Spleen (tissue), 11 donors: ENCODE measurements around the gene AKR1C2. TPM values are rescaled to one million over a fixed set of nuclear protein-coding genes. Genes with fewer than 3 reads are reported as not detected.
"Not testable (repeated sequence)": the region's sequence is repeated elsewhere in the genome, so short reads cannot be mapped to it uniquely, and the experiment has no call there.

Source experiments
- DNase-seq: peaks from one replicate; pipeline ENCODE4 v3.0.0-alpha.2; 2020
- H3K27ac ChIP-seq, 8 donors: fragments of 200-600 bp; sonication (generic) in 7 of 8; 1 replicate in 4 of 8; 2 replicates in 4 of 8; pipeline versions ENCODE4 v1.5.0 to v1.8.0; 2016 to 2021; ENCODE audit warnings: inconsistent platforms in 4 of 8, mild to moderate bottlenecking in 4 of 8, moderate library complexity in 1 of 8
- H3K27me3 ChIP-seq, 7 donors: fragments of 200-600 bp; sonication (generic) in 6 of 7; replicated peaks in 1 of 7; 1 replicate in 4 of 7; 2 replicates in 3 of 7; pipeline versions ENCODE4 v1.5.0 to v1.8.0; 2016 to 2021; ENCODE audit warnings: inconsistent platforms in 3 of 7, mild to moderate bottlenecking in 1 of 7
- H3K36me3 ChIP-seq, 6 donors: fragments of 200-600 bp; sonication (generic) in 5 of 6; 1 replicate in 4 of 6; 2 replicates in 2 of 6; pipeline versions ENCODE4 v1.5.0 to v1.8.0; 2016 to 2021; ENCODE audit warnings: inconsistent platforms in 2 of 6
- H3K4me1 ChIP-seq, 6 donors: fragments of 200-600 bp; sonication (generic) in 5 of 6; 1 replicate in 3 of 6; 2 replicates in 3 of 6; pipeline versions ENCODE4 v1.5.0 to v1.8.0; 2016 to 2021; ENCODE audit warnings: inconsistent platforms in 3 of 6
- H3K4me3 ChIP-seq, 8 donors: fragments of 200-600 bp; sonication (generic) in 7 of 8; 1 replicate in 4 of 8; 2 replicates in 4 of 8; pipeline versions ENCODE4 v1.5.0 to v1.8.0; 2016 to 2021; ENCODE audit warnings: inconsistent platforms in 4 of 8, mild to moderate bottlenecking in 4 of 8, moderate library complexity in 2 of 8
- H3K9me3 ChIP-seq, 8 donors: fragments of 200-600 bp; sonication (generic) in 7 of 8; 1 replicate in 4 of 8; 2 replicates in 4 of 8; pipeline versions ENCODE4 v1.5.0 to v1.8.0; 2016 to 2021; ENCODE audit warnings: inconsistent platforms in 4 of 8
- POLR2A ChIP-seq, 3 donors: fragments of 450-650 bp; IDR thresholded peaks; one replicate each; pipeline ENCODE4 v1.5.1; 2017; ENCODE audit warnings: antibody characterized with exemption in 3 of 3, mild to moderate bottlenecking in 1 of 3
- POLR2AphosphoS5 ChIP-seq, 3 donors: sonication (generic); formaldehyde crosslinking; IDR thresholded peaks; one replicate each; pipeline ENCODE4 v1.5.1; 2017; ENCODE audit warnings: antibody characterized with exemption in 3 of 3
- WGBS, 5 donors: extraction: QIAGEN DNeasy Blood & Tissue Kit in 3 of 5; methylation state at CpG; one replicate each; pipeline versions ENCODE4 v1.1.5 to v1.1.7; 2013 to 2018; 5-methylcytosine and 5-hydroxymethylcytosine counted together
- intact Hi-C: fragments of 100-400 bp; cut with DNase I; formaldehyde crosslinking; loops from one replicate; pipeline ENCODE4 v1.15.0; 2023; ENCODE audit warnings: low total_unique reads
- polyA plus RNA-seq, 3 donors: library from polyadenylated mRNA; stranded (reverse); fragments of 200-250 nt; gene quantifications; one replicate each; pipeline ENCODE4 v1.2.1, GENCODE V29; 2013
- total RNA-seq, 7 donors: library from RNA; depleted of rRNA in 3 of 7; stranded (reverse); fragments of >200 nt in 3 of 7; fragmentation: NEBNext Ultra II Directional in 4 of 7; extraction: Animal tissue kit (Norgen Biotek cat#: 25700) in 4 of 7; gene quantifications; one replicate each; pipeline versions ENCODE4 v1.1.0 to v1.2.1, GENCODE V29; 2016 to 2021
- TF ChIP-seq, protein P1 (sequence below), 11 experiments: fragments of 200-600 bp in 7 of 11; fragments of 450-650 bp in 4 of 11; sonication (generic) in 4 of 11; IDR thresholded peaks in 8 of 11; conservative IDR thresholded peaks in 3 of 11; 1 replicate in 7 of 11; 2 replicates in 4 of 11; pipeline versions ENCODE4 v1.4.0 to v1.8.0; 2016 to 2021; ENCODE audit warnings: antibody characterized with exemption in 11 of 11, inconsistent platforms in 4 of 11, mild to moderate bottlenecking in 1 of 11
- donor health status: healthy with polysubstance abuse.
- donor health status: DM: no; HTN: no; CAD: no; lungs with moderate emphysema.
- donor health status: DM: no; HTN: no; CAD: no.
- donor health status: Bipolar disorder and iron deficiency.
- donor health status: healthy.
- donor health status: DM: no; HTN: no; CAD: no.
- donor health status: DM: yes; HTN: yes; CAD: no.

Gene AKR1C2
- total and polyA plus RNA-seq, 10 donors, result 0.60 to 3.6 (median 2.1) TPM; not detected in 1

DNA sequence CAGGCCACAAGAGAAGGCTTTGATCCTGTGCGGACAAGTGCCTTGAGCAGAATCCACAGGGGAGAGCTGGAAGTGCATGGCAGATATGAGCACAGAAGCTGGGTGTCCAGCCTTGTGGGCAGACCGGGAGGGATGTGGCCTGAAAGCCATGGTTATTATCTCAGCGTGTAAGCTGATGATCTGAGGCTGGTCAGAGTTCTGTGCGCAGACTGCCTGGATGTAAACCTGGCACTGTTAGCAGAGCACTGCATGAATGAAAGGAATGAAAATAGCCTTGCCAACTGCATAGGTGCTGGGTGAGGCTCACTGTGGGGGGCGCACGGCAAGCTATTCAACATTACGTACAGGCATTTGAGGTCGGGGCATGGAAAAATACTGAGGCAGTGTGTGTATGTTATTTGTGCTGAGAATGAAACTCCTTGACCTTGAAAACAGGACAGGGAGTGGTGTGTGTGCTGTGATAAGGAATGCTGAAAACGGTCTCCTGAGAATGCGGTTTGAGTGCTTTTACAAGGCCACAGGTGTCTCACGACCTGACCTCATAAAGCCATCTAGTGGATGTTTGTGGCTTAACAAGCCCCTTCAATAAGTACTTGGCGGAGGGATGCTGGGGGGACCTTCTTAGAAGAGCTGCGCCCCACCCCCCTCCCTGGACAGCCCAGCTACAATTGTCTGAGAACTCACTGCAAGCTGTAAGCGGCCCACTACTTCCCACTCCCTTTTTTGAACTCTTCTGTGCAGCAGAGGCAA, 21.8 kb downstream of the AKR1C2 start:
- TF ChIP-seq, protein P1, sequence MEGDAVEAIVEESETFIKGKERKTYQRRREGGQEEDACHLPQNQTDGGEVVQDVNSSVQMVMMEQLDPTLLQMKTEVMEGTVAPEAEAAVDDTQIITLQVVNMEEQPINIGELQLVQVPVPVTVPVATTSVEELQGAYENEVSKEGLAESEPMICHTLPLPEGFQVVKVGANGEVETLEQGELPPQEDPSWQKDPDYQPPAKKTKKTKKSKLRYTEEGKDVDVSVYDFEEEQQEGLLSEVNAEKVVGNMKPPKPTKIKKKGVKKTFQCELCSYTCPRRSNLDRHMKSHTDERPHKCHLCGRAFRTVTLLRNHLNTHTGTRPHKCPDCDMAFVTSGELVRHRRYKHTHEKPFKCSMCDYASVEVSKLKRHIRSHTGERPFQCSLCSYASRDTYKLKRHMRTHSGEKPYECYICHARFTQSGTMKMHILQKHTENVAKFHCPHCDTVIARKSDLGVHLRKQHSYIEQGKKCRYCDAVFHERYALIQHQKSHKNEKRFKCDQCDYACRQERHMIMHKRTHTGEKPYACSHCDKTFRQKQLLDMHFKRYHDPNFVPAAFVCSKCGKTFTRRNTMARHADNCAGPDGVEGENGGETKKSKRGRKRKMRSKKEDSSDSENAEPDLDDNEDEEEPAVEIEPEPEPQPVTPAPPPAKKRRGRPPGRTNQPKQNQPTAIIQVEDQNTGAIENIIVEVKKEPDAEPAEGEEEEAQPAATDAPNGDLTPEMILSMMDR (IDR thresholded peaks at IDR 0.05 in 8 of 11, conservative IDR thresholded peaks at IDR 0.05 in 3 of 11), result peak in 3 of 11 experiments; percentile 21 to 27 (median 23)
- TF ChIP-seq POLR2AphosphoS5 (IDR thresholded peaks at IDR 0.05), result no peak
- Histone ChIP-seq H3K27ac (no peak overlapping the region), H3K4me1 (no peaks in the 10 kb centered on the region), H3K9me3 (no peaks in the 10 kb centered on the region), H3K36me3 (no peaks in the 10 kb centered on the region), H3K4me3 (no peak overlapping the region), H3K27me3 (no peaks in the 10 kb centered on the region)
- no peak for DNase-seq
- 47 to 61% (median 55%) methylated on average over 14 of the region's 14 CpGs for WGBS, 5 donors
- intact Hi-C loops, result no loop called here

DNA sequence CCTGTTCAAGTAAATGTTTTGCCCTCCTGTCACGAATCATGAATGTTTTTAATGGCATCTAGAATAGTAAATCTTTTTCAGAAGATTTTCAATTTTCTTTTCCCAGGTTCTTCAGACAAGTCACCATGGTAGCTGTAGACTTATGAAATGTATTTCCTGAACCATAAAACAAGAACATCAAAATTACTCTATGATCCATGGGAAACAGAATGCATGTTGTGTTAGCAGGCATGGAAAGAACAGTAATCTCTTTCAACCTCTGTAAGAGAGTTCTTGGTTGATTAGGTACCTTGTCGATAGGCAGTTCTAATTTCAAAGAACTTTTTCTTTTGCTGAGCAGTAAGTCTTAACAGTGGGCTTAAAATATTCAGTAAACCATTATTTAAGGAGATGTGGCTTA, 22.9 kb downstream of the AKR1C2 start:
- Histone ChIP-seq H3K36me3 (no peaks in the 10 kb centered on the region), H3K9me3 (no peaks in the 10 kb centered on the region), H3K27me3 (no peaks in the 10 kb centered on the region), H3K27ac (no peak overlapping the region), H3K4me1 (no peaks in the 10 kb centered on the region), H3K4me3 (no peak overlapping the region)
- 81 to 93% (median 83%) methylated on average over 2 of the region's 2 CpGs for WGBS, 5 donors
- intact Hi-C loops, result no loop called here
- DNase-seq, result no peak
- TF ChIP-seq, protein P1 (IDR thresholded peaks at IDR 0.05 in 8 of 11, conservative IDR thresholded peaks at IDR 0.05 in 3 of 11), result no peak

DNA sequence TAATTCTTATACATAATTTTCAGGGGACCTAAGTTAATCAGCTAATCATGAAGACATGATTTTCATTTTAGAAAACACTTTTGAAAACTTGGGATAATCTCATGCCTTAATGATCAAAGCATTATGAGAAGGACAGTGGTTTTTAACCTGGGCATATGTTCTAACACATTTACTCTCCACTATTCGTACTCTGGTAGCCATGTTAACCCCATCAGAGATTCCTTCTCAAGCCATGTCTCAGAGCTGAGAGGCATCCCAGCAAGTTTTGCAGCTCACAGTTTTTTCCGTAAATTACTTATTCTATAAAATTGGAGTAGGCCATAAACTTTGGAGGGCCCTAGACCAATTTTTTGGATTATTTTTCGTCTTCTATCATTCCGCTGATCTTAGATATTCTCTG, 24.8 kb downstream of the AKR1C2 start:
- no peak for DNase-seq
- no peaks in the 10 kb centered on the region for H3K4me1 ChIP-seq
- no peaks in the 10 kb centered on the region for H3K36me3 ChIP-seq
- intact Hi-C loops, result no loop called here
- WGBS, 5 donors, result 82 to 95% (median 93%) methylated on average over 4 of the region's 4 CpGs
- no peak overlapping the region for H3K27ac ChIP-seq
- no peak overlapping the region for H3K4me3 ChIP-seq
- H3K9me3 ChIP-seq, result no peaks in the 10 kb centered on the region
- TF ChIP-seq, protein P1 (IDR thresholded peaks at IDR 0.05 in 8 of 11, conservative IDR thresholded peaks at IDR 0.05 in 3 of 11), result no peak
- no peak for TF ChIP-seq POLR2A (IDR thresholded peaks at IDR 0.05)
- no peak for TF ChIP-seq POLR2AphosphoS5 (IDR thresholded peaks at IDR 0.05)
- H3K27me3 ChIP-seq, result no peaks in the 10 kb centered on the region

DNA sequence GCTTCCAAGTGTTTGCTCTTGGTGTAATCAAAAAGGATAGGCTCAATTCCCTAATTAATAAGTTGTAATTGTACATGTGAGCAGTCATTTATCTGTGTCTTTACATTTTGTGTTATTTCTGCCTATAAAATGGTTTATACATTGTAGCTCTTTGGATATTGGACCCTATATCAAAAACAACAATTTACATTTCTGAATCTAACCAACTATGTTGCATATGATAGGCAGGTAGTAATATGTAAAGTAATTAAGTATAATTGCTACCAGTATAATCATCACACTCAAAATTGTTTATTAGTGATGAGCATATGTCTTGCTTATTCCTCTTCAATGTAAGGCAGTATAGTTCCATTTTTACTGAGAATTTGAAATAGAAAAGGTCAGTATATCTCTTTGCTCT, 26.6 kb downstream of the AKR1C2 start:
- intact Hi-C loops, result no loop called here
- Histone ChIP-seq H3K4me1 (no peaks in the 10 kb centered on the region), H3K4me3 (no peak overlapping the region), H3K27ac (no peak overlapping the region), H3K36me3 (no peaks in the 10 kb centered on the region), H3K9me3 (no peaks in the 10 kb centered on the region), H3K27me3 (no peaks in the 10 kb centered on the region)
- no peak for DNase-seq
- TF ChIP-seq POLR2AphosphoS5 (IDR thresholded peaks at IDR 0.05) (no peak), POLR2A (IDR thresholded peaks at IDR 0.05) (no peak)
- TF ChIP-seq, protein P1 (IDR thresholded peaks at IDR 0.05 in 8 of 11, conservative IDR thresholded peaks at IDR 0.05 in 3 of 11), result no peak

DNA sequence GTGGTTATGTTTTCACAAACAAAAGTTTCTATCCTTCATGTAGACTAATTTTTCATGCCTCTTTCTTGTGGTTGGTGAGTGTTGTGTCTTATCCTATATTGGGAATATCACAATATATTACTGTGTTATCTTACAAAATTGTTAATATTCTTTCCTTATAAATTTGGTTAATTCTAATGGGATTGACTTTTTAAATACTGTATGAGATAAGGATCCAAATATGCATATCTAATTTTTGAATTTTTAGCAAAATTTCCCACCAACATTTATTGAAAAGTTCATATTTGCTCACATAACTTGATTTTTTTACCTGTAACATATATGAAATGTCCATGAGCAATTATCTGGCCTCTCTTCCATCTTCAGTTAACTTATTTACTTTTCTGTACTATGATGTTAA, 29.3 kb downstream of the AKR1C2 start:
- H3K4me3 ChIP-seq, H3K27ac ChIP-seq, H3K9me3 ChIP-seq, H3K4me1 ChIP-seq, DNase-seq, H3K36me3 ChIP-seq, intact Hi-C loops, H3K27me3 ChIP-seq: not testable (repeated sequence)

DNA sequence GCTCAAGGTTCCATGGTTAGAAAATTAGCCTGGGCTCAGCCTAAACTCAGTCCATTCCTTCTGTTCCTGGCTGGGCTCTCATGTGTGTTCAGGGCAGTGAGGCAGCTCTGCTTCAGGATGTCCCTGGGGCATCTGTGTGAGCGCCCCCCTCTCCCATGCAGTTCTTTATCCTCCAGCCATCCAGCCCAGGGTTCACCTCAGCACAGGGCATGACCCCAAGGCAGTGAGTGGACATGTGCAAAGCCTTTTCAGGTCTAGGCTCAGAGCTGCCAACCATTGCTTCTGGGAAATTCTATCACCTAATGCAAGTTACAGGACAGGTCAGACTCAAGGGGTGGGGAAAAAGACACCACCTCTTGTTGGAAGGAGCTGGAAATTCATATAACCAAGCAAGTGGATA, 30.4 kb downstream of the AKR1C2 start:
- intact Hi-C loops, H3K9me3 ChIP-seq, H3K36me3 ChIP-seq, H3K4me1 ChIP-seq, H3K27ac ChIP-seq, DNase-seq, H3K4me3 ChIP-seq, H3K27me3 ChIP-seq: not testable (repeated sequence)
- 88 to 100% (median 95%) methylated on average over 1 of the region's 1 CpG for WGBS, 5 donors

DNA sequence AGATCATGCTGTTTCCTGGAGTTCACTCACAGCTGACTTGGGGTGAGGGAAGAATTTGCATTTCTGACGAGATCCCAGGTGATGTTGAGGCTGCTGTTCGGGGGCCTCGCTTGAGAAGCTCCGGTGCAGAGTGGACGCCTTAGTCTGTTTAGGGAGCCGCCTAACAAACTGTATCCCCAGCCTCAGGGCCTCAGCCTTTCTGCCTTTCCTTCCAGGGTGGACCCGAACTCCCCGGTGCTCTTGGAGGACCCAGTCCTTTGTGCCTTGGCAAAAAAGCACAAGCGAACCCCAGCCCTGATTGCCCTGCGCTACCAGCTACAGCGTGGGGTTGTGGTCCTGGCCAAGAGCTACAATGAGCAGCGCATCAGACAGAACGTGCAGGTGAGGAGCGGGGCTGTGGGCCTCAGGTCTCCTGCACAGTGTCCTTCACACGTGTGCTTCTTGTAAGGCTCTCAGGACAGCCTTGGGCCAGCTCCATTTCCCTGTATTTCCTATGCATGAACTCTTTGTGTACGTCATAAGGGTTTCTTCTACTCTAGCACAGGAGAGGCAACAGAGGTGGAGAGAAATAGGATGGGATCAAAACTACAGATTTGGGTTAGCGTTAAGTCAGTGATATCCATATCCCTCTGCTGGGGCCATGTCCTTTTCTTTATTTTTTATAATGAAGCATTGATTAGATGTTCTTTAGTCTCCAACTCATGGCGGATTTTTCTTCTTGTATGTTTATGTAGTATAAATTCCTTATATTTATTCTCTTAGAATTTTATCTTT, 31.1 kb downstream of the AKR1C2 start:
- H3K9me3 ChIP-seq, DNase-seq, H3K27ac ChIP-seq, H3K36me3 ChIP-seq, H3K27me3 ChIP-seq, H3K4me3 ChIP-seq, H3K4me1 ChIP-seq, intact Hi-C loops: not testable (repeated sequence)
- 93 to 97% (median 95%) methylated on average over 3 to 16 of the region's 18 CpGs for WGBS, 5 donors
